Suprapubic skin (tissue), 3 donors: ENCODE results near the gene MRNIP.

Source experiments
- CTCF ChIP-seq, 2 donors: fragments of 200-600 bp in 1 of 2; fragments of 450-650 bp in 1 of 2; sonication (generic) in 1 of 2; IDR thresholded peaks; one replicate each; pipeline ENCODE4 v1.5.1; 2016 to 2019; ENCODE audit warnings: antibody characterized with exemption in 2 of 2, mild to moderate bottlenecking in 1 of 2, moderate library complexity in 1 of 2
- POLR2AphosphoS5 ChIP-seq, 3 donors: sonication (generic); formaldehyde crosslinking; IDR thresholded peaks; one replicate each; pipeline ENCODE4 v1.6.1; 2017; ENCODE audit warnings: antibody characterized with exemption in 3 of 3

- TF ChIP-seq CTCF (IDR thresholded peaks at IDR 0.05) (no peak), POLR2AphosphoS5 (IDR thresholded peaks at IDR 0.05) (no peak)
Observed at GRCh38 chr5:179901462-179901861, 42.8 kb upstream of the MRNIP start.
